HK-2 (cell line): ENCODE results near the gene NOTCH1.

Experiments used
- DNase-seq: peaks from one replicate; pipeline ENCODE4 v3.0.0-alpha.2; 2018; ENCODE audit not compliant: unreplicated experiment

The NOTCH1 gene

DNA sequence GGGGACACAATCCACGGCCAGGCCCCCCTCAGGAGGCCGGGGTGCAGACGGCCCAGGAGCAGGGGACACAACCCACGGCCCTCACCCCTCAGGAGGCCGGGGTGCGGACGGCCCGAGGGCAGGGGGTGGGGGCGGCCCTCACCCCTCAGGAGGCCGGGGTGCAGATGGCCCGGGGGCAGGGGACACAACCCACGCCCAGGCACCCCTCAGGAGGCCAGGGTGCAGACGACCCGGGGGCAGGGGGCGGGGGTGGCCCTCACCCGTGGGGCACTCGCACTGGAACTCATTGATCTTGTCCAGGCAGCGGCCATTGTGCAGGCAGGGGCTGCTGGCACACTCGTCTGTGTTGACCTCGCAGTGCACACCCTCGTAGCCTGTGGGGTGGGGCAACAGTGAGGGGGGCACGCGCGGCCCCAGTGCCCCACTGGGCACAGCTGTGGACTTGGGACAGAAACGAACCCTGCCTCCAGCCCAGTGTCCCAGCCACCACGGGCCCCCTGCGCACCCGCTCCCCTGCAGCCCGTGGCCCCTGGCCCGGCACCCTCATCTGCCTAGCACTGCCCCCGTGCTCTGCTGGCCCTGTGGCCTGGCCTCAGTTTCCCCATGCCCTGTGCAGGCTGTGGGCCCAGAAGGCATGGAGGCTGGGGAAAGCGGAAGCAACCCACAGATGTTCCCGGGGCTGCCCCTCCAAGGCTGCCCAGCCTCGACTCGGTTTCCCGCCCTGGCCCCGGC is 28.7 kb downstream of the NOTCH1 start:
- DNase-seq: no peak

DNA sequence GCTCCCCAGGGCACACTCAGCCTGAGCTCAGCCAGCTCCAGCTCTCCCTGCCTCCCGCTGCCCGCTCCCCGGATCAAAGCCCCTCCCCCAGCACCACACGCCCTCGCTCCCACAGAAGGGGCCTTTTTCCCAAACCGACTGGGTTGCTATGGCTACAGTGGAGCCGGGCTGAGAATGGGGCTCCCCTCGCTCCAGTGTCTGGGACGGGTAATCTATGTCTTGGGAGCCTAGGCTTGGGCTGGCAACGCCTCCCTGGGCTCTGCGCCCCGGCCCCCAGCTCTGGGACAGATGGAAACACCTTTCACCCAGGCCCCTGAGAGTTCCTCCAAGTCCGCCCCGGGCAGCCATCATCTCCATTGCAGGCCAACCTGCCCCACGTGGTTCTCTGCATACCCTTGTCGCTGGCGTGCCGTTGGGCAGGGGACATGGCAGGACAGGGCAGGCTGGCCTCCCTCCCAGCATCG is 29.6 kb downstream of the NOTCH1 start:
- DNase-seq: no peak

DNA sequence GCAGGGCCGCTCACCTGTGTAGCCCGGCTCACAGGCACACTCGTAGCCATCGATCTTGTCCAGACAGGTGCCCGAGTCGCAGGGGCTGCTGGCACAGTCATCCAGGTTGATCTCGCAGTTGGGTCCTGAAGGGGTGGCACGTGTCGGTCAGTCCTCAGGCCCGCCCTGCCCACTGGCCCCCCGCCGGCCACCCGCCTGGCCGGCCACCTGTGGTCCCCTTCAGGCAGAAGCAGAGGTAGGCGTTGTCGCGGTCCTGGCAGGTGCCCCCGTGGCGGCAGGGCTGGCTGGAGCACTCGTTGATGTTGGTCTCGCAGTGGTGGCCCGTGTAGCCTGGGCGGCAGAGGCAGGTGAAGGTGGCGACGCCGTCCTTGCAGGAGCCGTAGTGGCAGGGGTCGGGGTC is 30.6 kb downstream of the NOTCH1 start:
- DNase-seq: no peak

DNA sequence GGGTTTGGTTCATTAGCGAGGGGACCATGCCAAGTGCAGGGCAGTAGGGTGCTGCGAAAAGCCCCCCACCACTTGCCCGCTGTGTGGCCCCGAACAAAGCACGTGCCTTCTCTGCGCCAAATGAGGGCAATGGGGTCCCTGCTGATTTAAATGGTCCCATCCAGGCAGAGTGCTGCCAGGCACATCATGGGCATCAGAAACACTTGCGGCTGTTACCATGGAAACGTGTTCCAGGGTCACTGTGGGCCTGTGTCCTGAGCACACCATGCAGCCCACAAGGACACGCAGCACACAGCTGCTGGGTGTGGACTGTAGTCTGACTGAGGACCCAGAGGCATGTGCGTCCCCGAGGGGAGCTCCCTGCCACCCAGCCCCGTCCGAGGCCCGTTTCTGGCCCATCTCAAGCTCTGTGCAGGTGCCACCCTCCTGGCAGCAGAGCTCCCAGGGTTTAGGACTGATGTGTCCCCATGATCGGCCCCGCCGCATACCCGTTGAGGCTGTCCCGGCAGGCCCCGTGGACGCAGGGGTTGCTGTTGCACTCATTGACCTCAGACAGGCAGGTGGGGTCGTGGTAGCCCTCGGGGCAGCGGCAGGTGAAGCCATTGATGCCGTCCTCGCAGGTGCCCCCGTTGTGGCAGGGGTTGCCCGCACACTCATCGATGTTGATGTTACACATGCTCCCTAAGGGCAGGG is 31.7 kb downstream of the NOTCH1 start:
- DNase-seq: no peak

DNA sequence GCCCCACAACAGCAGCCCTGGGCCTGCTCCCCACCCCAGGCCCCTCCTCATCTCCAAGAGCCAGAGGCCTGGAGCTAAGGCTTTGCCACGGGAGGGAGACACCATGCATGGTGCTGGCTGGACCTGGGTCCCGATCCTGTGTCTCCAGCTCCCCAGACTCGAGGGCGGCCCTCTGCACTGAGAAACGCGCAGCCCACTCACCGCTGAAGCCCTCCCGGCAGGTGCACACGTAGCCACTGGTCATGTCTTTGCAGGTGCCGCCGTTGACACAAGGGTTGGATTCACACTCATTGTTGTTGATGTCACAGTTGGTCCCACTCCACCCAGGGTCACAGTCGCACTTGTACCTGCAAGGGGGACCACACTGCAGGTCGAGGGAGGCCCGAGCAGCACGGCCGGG is 32.7 kb downstream of the NOTCH1 start:
- no peak for DNase-seq

DNA sequence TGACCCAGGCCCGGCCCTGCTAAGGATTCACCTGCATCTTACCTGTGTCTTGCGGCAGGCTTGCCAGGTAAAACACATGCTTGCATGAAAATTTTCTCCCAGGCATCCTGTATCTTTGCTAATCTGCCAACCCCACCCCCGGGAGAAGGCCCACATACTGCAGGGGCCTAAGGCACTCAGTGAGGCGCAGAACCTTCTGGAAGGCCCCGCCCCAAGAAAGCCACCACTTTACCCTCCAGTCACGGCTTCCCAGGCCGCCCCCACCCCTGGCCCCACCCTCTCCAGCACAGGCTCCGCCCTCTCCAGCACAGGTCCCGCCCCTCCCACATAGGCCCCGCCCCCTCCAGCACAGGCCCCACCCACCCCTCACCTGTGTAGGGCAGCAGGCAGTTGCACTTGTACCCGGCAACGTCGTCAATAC is 33.2 kb downstream of the NOTCH1 start:
- DNase-seq: no peak

DNA sequence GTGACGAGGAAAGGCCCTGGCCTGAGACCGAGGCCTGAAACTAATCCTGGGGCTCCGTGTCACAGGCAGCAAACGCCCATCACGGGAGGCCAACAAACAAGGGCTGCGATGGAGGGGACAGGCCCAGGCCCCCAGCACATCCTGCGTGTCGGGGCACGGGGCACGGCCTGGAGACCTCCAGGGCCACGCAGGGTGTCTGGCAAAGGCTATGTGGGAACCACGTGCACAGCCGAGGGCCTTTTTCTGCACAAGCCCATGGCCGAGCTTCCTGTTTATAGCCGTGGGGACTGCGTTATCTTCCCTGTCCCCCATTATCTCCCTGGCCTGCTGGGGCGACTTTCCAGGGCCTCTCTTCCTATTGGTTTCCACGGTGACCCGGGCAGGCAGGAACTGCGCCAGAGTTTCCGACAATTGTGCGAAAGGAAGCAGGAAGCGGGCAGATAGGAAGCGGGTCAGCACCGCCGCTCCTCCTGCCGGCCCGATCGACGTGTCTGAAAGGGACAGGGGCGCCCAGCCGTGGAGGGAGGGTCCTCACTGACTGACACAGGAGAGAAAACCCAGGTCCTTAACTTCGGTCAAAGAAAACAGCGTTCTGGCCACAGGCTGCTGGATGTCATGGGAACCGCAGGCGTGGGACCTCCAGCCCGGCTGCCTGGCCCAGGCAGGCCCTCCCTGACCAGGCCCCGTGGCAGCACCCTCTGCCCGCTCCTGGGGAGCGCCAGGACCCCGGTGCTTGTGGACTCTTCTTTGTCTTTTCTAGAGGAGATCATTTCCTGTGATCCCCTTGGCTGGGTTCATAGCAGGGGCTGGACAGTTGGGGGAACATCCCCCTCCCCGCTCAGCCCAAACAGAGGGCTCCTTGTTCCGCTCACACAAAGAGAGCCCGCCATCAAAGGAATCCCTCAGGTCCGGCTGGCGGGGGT is 33.9 kb downstream of the NOTCH1 start:
- no peak for DNase-seq

DNA sequence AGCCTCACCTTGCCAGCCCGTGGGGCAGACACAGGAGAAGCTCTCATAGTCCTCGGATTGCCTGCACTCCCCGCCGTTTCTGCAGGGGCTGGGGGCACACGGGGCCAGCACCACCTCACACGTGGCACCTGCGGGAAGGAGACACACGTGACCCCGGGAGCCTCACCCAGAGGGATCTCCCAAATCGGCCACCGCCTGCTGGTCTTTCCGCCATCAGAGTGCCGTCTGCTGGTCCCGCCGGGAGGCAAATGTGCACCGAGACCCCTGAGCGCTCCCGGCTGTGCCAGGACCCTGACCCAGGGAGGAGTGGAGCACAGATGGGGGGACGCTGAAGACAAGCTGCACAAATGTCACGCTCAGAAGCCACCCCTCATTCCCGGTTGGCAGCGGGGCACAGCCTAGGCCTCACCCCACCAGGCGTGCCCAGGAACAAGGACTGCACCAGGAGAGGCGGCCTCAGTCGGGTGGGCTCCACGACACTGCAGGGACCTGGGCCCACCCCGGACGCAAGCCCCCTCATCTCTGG is 34.6 kb downstream of the NOTCH1 start:
- DNase-seq: no peak

DNA sequence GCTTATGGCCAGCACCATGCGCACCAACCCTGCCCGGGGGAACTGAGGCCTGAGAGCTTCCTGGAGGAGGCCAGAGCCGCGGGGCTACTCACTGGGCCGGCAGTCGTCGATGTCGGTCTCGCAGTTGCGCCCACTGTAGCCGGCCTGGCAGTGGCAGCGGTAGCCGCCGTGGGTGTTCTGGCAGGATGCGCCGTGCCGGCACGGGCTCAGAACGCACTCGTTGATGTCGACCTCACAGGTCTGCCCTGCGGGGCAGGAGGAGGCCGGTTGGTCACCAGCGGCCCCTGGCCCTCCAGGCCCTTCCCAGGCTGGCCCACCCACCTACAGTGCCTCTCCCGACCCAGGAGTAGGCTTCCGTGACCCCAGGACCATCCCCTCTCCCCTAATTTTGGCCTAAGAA is 35.3 kb downstream of the NOTCH1 start:
- DNase-seq: no peak

DNA sequence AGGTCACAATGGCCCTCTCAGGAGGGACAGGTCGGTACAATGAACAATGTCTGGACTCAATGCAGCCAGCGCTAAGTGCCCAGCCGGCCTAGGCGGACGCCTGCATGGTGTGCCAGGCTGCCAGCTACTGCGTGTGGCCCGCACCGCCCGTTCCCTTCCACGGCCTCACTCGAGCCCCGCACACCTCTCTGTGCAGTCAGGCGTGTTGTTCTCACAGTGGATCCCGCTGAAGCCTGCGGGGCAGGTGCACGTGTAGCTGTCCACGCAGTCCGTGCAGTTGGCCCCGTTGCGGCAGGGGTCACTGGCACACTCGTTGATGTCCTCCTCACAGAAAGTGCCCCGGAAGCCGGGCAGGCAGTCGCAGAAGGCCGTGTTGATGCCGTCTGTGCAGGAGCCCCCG is 36.3 kb downstream of the NOTCH1 start:
- no peak for DNase-seq

DNA sequence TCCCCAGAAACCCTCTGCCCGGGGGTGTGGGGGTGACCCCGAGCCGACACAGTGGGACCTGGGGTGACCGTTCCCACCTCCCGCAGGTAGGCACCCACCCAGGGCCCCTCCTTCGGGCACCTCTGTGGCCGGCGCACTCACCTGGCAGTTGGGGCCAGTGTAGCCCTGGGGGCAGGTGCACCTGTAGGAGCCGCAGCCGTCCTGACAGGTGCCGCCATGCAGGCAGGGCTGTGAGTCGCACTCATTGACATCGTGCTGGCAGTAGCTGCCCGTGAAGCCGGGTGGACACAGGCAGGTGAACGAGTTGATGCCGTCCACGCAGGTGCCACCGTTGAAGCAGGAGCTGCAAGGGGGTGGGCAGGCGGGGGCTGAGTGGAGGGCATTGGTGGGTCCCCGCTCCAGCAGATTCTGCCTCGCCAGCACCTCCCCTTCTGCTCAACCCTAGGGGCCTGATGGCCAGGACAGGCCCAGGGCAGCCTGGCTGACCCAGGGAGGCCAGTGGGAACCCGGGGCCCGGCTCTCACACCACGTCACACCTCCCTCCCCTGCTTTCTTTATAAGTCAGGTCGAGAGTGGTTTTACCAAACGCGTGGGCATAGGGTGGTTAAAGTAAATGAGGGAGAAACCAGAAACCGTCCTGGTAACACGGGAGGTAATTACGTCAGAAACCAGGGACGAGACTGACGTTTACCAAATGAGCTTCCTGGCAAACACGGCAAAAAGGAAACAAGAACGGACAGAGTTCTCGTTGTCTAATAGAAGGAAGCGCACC is 36.9 kb downstream of the NOTCH1 start:
- DNase-seq: no peak

DNA sequence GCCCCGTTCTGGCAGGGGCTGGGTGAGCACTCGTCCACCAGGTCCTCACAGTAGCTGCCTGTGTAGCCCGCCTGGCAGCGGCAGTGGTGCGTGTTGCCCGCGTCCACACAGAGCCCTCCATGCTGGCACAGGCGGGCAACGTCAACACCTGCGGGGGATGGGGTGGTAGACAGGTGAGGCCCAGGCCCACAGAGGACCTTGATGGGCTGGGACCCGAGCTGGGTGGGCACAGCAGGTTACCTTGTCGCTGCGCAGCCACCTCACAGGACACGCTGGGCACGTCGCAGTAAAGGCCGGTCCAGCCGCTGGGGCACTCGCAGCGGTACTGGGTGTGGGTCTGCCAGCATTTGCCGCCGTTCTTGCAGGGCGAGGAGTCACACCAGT is 37.9 kb downstream of the NOTCH1 start:
- no peak for DNase-seq

DNA sequence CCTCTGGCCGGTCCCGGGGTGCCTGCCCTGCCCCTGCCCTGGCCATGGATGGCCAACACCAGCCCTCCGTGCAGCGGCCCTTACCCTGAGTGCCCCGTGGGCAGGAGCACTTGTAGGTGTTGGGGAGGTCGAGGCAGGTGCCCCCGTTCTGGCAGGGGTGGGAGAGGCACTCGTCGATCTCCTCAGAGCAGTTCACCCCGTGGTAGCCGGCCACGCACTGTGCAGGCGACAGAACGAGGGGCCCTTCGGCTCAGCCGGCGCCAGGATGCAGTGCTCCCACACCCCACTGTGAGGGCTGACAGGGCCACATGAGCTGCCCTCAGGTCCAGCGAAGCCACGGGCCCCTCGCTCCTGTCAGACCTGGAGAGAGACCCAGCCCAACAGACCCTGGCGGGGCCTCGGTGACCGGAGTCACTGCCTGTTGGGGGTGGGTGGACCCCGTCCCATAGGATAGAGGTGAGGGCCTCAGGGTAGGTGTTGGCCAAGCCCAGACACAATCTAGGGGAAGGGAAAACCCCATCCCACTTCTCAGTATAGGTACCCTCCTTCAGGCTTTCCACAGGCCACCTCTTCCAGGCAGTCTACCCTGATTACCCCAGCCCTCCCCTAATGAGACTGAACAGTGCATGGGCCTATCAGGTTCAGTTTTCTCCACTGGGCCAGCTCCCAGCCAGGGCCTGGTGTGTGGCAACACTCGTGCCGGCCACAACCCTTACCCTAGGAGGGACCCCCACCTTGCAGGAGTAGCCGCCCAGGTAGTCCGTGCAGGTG is 38.4 kb downstream of the NOTCH1 start:
- DNase-seq: no peak

DNA sequence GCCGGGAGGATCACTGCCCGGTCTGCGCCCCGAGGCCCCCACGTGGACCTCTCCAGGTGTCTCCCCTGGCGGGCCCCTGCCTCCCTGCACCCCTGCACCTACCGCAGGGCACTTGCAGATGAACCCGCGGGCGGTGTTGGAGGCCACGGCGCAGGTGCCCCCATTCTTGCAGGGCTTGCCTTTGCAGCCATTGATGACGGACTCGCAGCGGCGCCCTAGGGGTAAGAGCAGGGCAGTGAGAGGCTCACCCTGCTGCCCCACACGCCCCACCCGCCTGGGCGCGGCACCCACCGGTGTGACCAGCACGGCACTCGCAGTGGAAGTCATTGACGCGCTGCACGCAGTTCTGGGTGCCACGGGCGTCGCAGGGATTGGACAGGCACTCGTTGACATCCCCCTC is 39.4 kb downstream of the NOTCH1 start:
- DNase-seq: no peak

DNA sequence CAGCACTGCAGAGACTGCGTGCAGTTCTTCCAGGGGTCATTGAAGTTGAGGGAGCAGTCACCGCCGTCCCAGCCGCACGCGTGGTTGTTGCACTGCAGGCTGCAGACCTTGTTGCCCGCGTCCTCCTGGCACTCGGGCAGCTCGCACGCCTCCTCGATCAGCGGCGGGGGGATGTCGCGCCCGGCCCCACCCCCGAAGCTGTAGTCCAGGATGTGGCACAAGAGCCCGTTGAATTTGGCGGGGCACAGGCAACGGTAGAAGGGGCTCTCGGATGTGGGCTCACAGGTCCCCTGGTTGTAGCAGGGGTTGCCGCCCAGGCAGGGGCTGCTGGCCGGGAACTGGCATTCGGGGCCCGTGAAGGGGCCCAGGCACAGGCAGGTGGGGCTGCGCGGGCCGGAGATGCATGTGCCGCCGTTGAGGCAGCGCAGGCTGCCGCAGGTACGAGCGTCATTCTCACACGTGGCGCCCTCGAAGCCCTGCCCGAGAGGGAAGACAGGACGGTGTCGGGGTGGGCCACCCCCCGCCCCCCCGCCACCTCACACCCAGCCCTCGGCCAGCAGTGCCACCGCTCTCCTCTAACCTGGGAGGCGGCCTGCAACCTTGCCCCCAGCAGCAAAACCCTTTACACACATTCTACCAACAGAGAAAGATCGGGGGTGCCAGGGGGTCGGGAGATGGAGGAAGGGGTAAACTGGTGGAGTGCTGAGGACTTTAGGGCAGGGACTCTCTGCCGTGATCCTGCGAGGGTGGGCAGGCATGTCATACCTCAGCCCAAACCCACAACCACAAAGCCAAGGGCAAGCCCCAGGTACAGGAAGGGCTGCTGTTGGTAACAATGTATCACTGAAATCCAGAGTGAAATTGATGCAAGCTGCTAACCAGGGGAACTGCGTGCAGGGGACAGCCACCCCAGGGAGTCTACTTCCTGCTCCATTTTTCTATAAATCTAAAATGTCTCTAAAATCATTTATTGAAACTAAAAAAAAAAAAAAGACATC is 40.1 kb downstream of the NOTCH1 start:
- no peak for DNase-seq

DNA sequence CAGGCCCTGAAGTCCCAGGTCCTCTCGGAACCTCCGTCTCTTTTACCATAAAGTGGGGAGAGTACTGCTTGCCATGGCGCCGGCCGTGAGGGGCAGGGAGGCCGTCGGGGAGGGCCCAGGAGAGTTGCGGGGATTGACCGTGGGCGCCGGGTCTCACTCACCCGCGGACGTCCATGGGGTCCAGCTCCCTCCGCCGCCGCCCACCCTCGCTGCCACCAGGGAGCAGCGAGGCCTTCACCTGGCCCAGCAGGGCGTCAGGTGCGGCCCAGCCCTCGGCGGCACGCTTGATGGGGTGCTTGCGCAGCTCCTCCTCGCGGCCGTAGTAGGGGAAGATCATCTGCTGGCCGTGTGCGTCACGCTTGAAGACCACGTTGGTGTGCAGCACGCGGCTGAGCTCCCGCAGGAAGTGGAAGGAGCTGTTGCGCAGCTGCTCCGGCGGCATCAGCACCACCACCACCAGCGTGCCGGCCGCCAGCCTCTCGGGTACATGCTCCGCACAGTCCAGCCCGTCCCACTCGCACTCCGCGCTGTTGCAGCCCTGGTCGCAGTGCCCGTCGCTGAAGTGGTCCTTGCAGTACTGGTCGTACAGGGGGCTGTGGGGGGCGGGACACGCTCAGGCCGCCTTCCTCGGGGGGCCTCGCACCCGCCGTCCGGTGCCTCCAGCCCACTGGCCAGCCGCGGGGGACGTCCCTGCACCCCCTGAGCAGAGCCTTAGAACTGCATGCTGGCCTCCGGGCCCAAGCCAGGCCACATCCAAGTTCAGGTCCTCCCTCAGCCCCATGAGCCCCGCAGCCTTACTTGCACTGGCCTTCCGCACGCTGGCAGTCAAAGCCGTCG is 41.1 kb downstream of the NOTCH1 start:
- DNase-seq: no peak

DNA sequence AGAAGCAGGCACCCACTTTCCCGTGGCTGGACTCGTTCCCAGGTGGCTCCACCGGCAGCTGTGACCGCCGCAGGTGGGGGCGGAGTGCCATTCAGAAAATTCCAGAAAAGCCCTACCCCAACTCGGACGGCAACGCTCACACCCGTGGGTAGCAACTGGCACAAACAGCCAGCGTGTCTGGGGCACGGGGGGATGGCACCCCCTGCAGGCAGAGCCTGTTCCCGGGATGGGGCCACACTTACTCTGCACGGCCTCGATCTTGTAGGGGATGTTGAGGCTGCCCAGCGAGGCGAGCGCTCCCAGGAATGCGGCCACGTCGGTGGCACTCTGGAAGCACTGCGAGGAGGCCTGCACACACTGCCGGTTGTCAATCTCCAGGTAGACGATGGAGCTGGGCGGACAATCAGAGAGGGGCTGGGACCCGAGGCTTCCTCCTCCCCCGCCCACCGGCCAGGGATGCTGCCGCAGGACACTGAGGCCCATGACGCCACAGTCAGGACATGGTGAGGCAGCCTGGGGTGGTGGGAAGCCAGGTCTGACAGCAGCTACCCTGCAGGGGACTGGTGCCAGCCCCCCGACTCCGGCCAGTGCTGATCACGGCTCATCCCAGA is 42.8 kb downstream of the NOTCH1 start:
- no peak for DNase-seq

DNA sequence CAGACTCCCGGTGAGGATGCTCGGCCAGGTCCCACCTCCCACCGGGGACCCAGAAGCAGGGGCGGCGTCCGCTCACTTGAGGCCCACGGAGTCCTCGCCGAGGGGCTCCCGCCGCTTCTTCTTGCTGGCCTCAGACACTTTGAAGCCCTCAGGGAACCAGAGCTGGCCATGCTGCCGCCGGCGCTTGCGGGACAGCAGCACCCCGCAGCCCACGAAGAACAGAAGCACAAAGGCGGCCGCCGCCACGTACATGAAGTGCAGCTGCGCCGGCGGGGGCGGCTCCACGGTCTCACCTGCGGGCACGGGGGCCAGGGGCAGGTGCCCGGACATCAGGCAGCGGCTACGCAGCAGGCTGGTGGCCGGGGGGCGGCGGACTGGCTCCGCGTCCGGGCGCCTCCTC is 43.7 kb downstream of the NOTCH1 start:
- no peak for DNase-seq
